HFFc6 (cell line): ENCODE measurements around the gene INSIG1. TPM values are rescaled to one million over a fixed set of nuclear protein-coding genes. Genes with fewer than 3 reads are reported as not detected.

Experiments
- DNase-seq: peaks from one replicate; pipeline ENCODE4 v3.0.0-alpha.2; 2018
- H3K27ac Mint-ChIP-seq: 2 replicates; pipeline ENCODE4 v1.8.0; 2020; ENCODE audit warnings: mild to moderate bottlenecking, mixed read lengths
- H3K27me3 Mint-ChIP-seq: 2 replicates; pipeline ENCODE4 v1.8.0; 2021; ENCODE audit warnings: mild to moderate bottlenecking, moderate library complexity, mixed read lengths; ENCODE audit not compliant: insufficient read depth
- H3K36me3 Mint-ChIP-seq: 2 replicates; pipeline ENCODE4 v1.8.0; 2021; ENCODE audit warnings: low read depth, mixed read lengths
- H3K4me1 Mint-ChIP-seq: 2 replicates; pipeline ENCODE4 v1.8.0; 2020; ENCODE audit warnings: low read depth, mixed read lengths
- H3K4me3 Mint-ChIP-seq: 2 replicates; pipeline ENCODE4 v1.8.0; 2020; ENCODE audit warnings: mild to moderate bottlenecking, moderate library complexity, mixed read lengths
- H3K9me3 Mint-ChIP-seq: 2 replicates; pipeline ENCODE4 v1.8.0; 2020; ENCODE audit warnings: mild to moderate bottlenecking, mixed read lengths
- CTCF ChIP-seq: fragments of 200-600 bp; sonication (generic); IDR thresholded peaks from 2 replicates; pipeline ENCODE4 v1.5.0; 2021; ENCODE audit warnings: antibody characterized with exemption, mild to moderate bottlenecking
- total RNA-seq, 6 experiments: library from RNA; stranded (reverse); fragmentation: NEBNext Ultra II Directional; extraction: Animal tissue kit (Norgen Biotek cat#: 25700); gene quantifications; 2 replicates in 1 of 6; 3 replicates in 5 of 6; pipeline ENCODE4 v1.2.3, GENCODE V29; 2021

INSIG1 gene
- total RNA-seq, 6 experiments from 2014 or later, result 7.1 to 11.0 (median 9.9) TPM

GRCh38 chr7:155344618-155345433, 47.1 kb downstream of the INSIG1 start:
- Mint-ChIP-seq H3K36me3 (no peaks in the 10 kb centered on the region), H3K4me3 (peak overlapping the region; percentile 78), H3K27me3 (peaks cover 15% of the 10 kb centered on the region), H3K4me1 (peaks cover 12% of the 10 kb centered on the region), H3K27ac (no peak overlapping the region), H3K9me3 (no peaks in the 10 kb centered on the region)
- TF ChIP-seq CTCF, result peak; percentile 96
- DNase-seq, result peak; percentile 43

- H3K4me1 Mint-ChIP-seq, result peaks cover 12% of the 10 kb centered on the region
- H3K9me3 Mint-ChIP-seq, result no peaks in the 10 kb centered on the region
- no peak for DNase-seq
- H3K27me3 Mint-ChIP-seq, result peaks cover 11% of the 10 kb centered on the region
- no peak for TF ChIP-seq CTCF
- no peak overlapping the region for H3K27ac Mint-ChIP-seq
- peak overlapping the region; percentile 78 for H3K4me3 Mint-ChIP-seq
- no peaks in the 10 kb centered on the region for H3K36me3 Mint-ChIP-seq
Measured at GRCh38 chr7:155345490-155345889, 47.8 kb downstream of the INSIG1 start.

- H3K27me3 Mint-ChIP-seq, result peaks cover 12% of the 10 kb centered on the region
- H3K4me1 Mint-ChIP-seq, result peaks cover 12% of the 10 kb centered on the region
- no peaks in the 10 kb centered on the region for H3K36me3 Mint-ChIP-seq
- no peak overlapping the region for H3K27ac Mint-ChIP-seq
- no peak for DNase-seq
- no peak overlapping the region for H3K4me3 Mint-ChIP-seq
- H3K9me3 Mint-ChIP-seq, result no peaks in the 10 kb centered on the region
- TF ChIP-seq CTCF, result no peak
Measured at GRCh38 chr7:155346285-155346684, 48.6 kb downstream of the INSIG1 start.

GRCh38 chr7:155348806-155349205, 51.1 kb downstream of the INSIG1 start:
- no peak for TF ChIP-seq CTCF
- DNase-seq, result no peak
- H3K36me3 Mint-ChIP-seq, result no peaks in the 10 kb centered on the region
- no peaks in the 10 kb centered on the region for H3K9me3 Mint-ChIP-seq
- H3K27ac Mint-ChIP-seq, result no peak overlapping the region
- H3K4me3 Mint-ChIP-seq, result no peak overlapping the region
- H3K4me1 Mint-ChIP-seq, result peaks cover 5% of the 10 kb centered on the region
- H3K27me3 Mint-ChIP-seq, result peaks cover 8% of the 10 kb centered on the region

GRCh38 chr7:155349601-155350331, 52.1 kb downstream of the INSIG1 start:
- H3K27ac Mint-ChIP-seq, result no peak overlapping the region
- no peaks in the 10 kb centered on the region for H3K9me3 Mint-ChIP-seq
- no peak overlapping the region for H3K4me3 Mint-ChIP-seq
- peaks cover 8% of the 10 kb centered on the region for H3K27me3 Mint-ChIP-seq
- no peak for TF ChIP-seq CTCF
- DNase-seq, result no peak
- H3K36me3 Mint-ChIP-seq, result no peaks in the 10 kb centered on the region
- peaks cover 5% of the 10 kb centered on the region for H3K4me1 Mint-ChIP-seq
